Ascending aorta (tissue), 2 donors: ENCODE measurements around the gene PNMA6E. TPM values are rescaled to one million over a fixed set of nuclear protein-coding genes. Genes with fewer than 3 reads are reported as not detected.

Experiments used
- DNase-seq, 2 donors: peaks; one replicate each; pipeline ENCODE4 v3.0.0-alpha.2; 2019; ENCODE audit warnings: low spot score in 2 of 2
- H3K27ac ChIP-seq, 2 donors: fragments of 200-600 bp; sonication (generic); one replicate each; pipeline ENCODE4 v1.5.1; 2016 to 2017; ENCODE audit warnings: mild to moderate bottlenecking in 1 of 2
- H3K27me3 ChIP-seq: fragments of 200-600 bp; sonication (generic); one replicate; pipeline ENCODE4 v1.5.1; 2017
- H3K36me3 ChIP-seq, 2 donors: fragments of 200-600 bp; sonication (generic); one replicate each; pipeline ENCODE4 v1.5.1; 2016
- H3K4me1 ChIP-seq, 2 donors: fragments of 200-600 bp; sonication (generic); one replicate each; pipeline ENCODE4 v1.5.1; 2016 to 2017; ENCODE audit warnings: mild to moderate bottlenecking in 1 of 2
- H3K4me3 ChIP-seq, 2 donors: fragments of 200-600 bp; sonication (generic); one replicate each; pipeline ENCODE4 v1.5.1; 2016 to 2017; ENCODE audit warnings: mild to moderate bottlenecking in 1 of 2
- H3K9me3 ChIP-seq, 2 donors: fragments of 200-600 bp; sonication (generic); one replicate each; pipeline ENCODE4 v1.5.1; 2016
- intact Hi-C: fragments of 100-400 bp; cut with DNase I; formaldehyde crosslinking; loops from one replicate; pipeline ENCODE4 v1.15.1; 2023
- total RNA-seq: library from RNA; depleted of rRNA; stranded (reverse); fragments of >200 nt; gene quantifications from one replicate; pipeline ENCODE4 v1.1.0, GENCODE V29; 2016
- TF ChIP-seq, protein P1 (sequence below), 3 experiments: fragments of 200-600 bp in 2 of 3; fragments of 450-650 bp in 1 of 3; sonication (generic) in 2 of 3; IDR thresholded peaks; one replicate each; pipeline ENCODE4 v1.5.1; 2016 to 2019; ENCODE audit warnings: antibody characterized with exemption in 3 of 3, mild to moderate bottlenecking in 1 of 3, moderate library complexity in 1 of 3

Gene PNMA6E
- total RNA-seq, 1 donor from 2014 or later: not detected

DNA sequence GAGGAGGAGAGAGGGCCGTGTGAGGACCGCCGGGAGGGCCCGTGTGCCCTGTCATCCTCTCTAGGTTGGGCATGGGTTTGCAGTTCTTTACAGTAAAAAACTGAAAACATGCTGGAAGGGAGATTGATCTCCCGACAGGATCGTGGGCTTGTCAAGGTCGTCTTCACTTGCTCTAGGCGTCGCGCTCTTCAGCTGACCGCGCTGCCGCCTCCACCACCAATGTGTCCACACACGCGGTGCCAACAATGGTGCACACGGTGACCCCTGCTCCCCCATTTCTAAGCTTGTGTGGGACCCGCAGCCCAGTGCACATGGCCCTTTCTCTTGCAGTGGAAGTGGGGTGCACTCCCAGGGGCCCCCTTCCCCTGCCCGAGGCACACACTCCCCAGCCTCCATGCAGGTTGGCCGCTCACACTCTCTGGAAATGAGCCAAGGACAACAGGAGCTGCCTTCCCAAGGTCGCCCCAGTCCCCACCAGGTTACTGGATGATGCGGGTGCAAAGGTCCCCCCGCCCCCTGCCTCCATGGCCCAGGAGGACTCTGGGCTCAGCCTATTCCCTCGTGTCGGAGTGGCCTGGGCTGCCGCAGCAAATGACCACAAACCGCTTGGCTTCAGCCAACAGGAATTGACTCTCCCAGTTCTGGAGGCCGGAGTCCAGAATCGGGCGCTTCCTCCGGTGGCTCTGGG, 8.4 kb upstream of the PNMA6E start:
- H3K36me3 ChIP-seq: no peaks in the 10 kb centered on the region
- no peak overlapping the region for H3K27ac ChIP-seq
- no peaks in the 10 kb centered on the region for H3K9me3 ChIP-seq
- TF ChIP-seq, protein P1, sequence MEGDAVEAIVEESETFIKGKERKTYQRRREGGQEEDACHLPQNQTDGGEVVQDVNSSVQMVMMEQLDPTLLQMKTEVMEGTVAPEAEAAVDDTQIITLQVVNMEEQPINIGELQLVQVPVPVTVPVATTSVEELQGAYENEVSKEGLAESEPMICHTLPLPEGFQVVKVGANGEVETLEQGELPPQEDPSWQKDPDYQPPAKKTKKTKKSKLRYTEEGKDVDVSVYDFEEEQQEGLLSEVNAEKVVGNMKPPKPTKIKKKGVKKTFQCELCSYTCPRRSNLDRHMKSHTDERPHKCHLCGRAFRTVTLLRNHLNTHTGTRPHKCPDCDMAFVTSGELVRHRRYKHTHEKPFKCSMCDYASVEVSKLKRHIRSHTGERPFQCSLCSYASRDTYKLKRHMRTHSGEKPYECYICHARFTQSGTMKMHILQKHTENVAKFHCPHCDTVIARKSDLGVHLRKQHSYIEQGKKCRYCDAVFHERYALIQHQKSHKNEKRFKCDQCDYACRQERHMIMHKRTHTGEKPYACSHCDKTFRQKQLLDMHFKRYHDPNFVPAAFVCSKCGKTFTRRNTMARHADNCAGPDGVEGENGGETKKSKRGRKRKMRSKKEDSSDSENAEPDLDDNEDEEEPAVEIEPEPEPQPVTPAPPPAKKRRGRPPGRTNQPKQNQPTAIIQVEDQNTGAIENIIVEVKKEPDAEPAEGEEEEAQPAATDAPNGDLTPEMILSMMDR (IDR thresholded peaks at IDR 0.05): no peak
- DNase-seq: no peak
- H3K27me3 ChIP-seq: peaks cover 5% of the 10 kb centered on the region
- no peaks in the 10 kb centered on the region for H3K4me1 ChIP-seq
- intact Hi-C loops: no loop called here
- no peak overlapping the region for H3K4me3 ChIP-seq

DNA sequence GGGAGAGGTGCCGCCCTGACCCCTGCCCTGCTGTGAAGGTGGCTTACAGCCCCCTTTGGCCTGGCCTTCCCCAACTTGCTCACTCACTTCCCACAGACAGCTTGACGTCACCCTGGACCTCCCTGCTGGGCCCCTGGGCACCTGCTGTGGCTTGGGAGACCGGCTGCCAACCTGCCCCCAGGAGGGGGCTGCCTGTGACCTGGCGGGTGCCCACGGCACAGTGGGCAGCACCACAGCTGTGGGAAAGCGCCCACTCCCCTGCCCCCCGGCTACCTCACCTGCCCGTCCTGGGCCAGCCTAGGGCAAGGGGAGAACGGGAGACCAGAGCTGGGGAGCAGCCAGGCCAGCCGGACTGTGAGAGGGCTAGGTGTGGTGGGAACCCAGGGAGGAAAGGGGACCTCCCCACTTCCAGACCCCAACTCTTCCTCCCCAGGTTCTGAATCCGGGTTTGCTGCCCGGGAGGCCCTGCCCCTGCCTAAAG, 7.8 kb upstream of the PNMA6E start:
- no peak overlapping the region for H3K4me3 ChIP-seq
- H3K27ac ChIP-seq: no peak overlapping the region
- intact Hi-C loops: no loop called here
- no peaks in the 10 kb centered on the region for H3K4me1 ChIP-seq
- TF ChIP-seq, protein P1 (IDR thresholded peaks at IDR 0.05): no peak
- no peak for DNase-seq
- no peaks in the 10 kb centered on the region for H3K9me3 ChIP-seq
- peaks cover 5% of the 10 kb centered on the region for H3K27me3 ChIP-seq
- H3K36me3 ChIP-seq: no peaks in the 10 kb centered on the region

DNA sequence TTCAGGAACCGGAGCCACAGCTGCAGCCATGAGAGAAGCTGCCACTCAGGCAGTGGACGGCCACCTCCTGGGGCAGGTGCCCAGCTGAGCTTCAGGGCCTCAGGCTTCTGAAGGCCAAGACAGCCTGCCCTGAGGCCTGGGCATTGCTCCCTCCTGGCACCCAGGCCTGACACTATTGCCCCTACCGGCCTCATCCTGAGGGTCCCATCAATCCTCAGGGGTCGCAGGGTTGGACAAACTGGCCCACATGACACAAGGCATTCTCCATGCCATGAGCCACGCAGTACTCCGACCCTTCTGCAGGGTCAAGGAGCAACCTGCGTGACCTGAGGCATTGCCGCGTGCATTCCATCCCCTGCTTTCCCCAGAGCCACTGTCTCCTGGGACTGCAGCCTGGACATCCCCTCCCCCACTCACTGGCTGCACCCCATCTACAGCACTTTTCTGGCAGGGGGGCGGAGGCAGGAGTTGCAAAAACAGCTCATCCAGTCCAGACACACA, 7.1 kb upstream of the PNMA6E start:
- H3K36me3 ChIP-seq: no peaks in the 10 kb centered on the region
- TF ChIP-seq, protein P1 (IDR thresholded peaks at IDR 0.05): no peak
- no peak for DNase-seq
- intact Hi-C loops: no loop called here
- no peak overlapping the region for H3K4me3 ChIP-seq
- H3K27me3 ChIP-seq: peaks cover 5% of the 10 kb centered on the region
- no peaks in the 10 kb centered on the region for H3K4me1 ChIP-seq
- H3K27ac ChIP-seq: no peak overlapping the region
- H3K9me3 ChIP-seq: no peaks in the 10 kb centered on the region

DNA sequence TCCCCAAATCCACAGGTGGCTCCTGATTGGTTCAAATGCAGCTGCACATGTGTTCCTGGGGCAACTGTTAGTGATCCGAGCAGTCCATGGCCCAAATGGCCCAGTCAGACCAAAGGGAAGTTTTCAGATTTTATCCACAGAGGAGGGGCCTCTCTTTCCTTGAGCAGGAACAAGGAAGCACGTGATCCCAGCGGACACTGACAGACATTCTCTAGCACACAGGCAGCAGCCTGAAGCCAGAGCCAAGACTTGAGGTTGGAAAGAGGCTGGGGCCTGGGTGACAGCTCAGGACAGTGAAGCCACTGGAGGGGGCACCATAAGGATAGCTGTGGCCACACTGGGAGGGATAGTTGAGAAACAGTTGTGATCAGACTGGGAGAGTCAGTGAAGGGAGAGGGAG, 6.6 kb upstream of the PNMA6E start:
- H3K27ac ChIP-seq: no peak overlapping the region
- DNase-seq: no peak
- H3K27me3 ChIP-seq: peaks cover 5% of the 10 kb centered on the region
- intact Hi-C loops: no loop called here
- TF ChIP-seq, protein P1 (IDR thresholded peaks at IDR 0.05): no peak
- no peaks in the 10 kb centered on the region for H3K4me1 ChIP-seq
- no peaks in the 10 kb centered on the region for H3K36me3 ChIP-seq
- H3K4me3 ChIP-seq: no peak overlapping the region
- H3K9me3 ChIP-seq: no peaks in the 10 kb centered on the region

DNA sequence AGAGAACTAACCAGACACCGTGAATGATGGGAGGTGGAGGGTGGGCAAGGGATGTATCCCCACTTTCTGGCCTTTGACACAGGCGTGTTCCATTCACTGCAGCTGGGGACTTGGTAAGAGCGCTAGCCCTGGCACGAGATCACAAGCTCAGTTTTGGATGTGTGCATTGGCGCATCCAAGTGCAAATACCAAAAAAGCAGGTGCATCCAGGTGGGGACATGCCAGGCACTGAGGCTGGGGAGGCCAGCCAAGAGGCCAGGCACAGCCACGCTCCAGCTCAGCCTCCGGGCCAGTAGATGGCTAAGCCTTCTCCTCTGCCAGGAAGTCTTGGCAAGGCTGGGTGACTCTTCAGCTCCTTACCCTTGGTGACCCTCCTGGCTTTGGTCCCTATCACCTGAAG, 5.8 kb upstream of the PNMA6E start:
- TF ChIP-seq, protein P1 (IDR thresholded peaks at IDR 0.05): no peak
- H3K4me3 ChIP-seq: no peak overlapping the region
- DNase-seq: no peak
- H3K27me3 ChIP-seq: peaks cover 5% of the 10 kb centered on the region
- no peaks in the 10 kb centered on the region for H3K9me3 ChIP-seq
- no peak overlapping the region for H3K27ac ChIP-seq
- H3K4me1 ChIP-seq: no peaks in the 10 kb centered on the region
- intact Hi-C loops: no loop called here
- H3K36me3 ChIP-seq: no peaks in the 10 kb centered on the region
